ENCODE measurements around the gene USP38. TPM values are rescaled to one million over a fixed set of nuclear protein-coding genes. Genes with fewer than 3 reads are reported as not detected.

USP38 gene
- total RNA-seq, 2 donors from 2014 or later = 11.7 to 14.2 TPM

GRCh38 chr4:143189528-143189927 lies 4.8 kb downstream of the USP38 start:
- no peaks in the 10 kb centered on the region for H3K9me3 ChIP-seq
- H3K4me1 ChIP-seq = peaks cover 36% of the 10 kb centered on the region
- no peak overlapping the region for H3K27ac ChIP-seq
- 51 to 67% methylated on average over 4 of the region's 4 CpGs for WGBS, 2 donors
- ATAC-seq = no peak
- TF ChIP-seq CTCF (IDR thresholded peaks at IDR 0.05) = no peak
- TF ChIP-seq POLR2A (IDR thresholded peaks at IDR 0.05) = no peak
- H3K27me3 ChIP-seq = no peaks in the 10 kb centered on the region
- DNase-seq = no peak
- no peak overlapping the region for H3K4me3 ChIP-seq
- H3K36me3 ChIP-seq (replicated peaks in 1 of 2; ENCODE audit: insufficient read depth in 1 of 2, low read depth in 2 of 2) = peaks cover 0 to 3% of the 10 kb centered on the region in 2 donors
- intact Hi-C loops (cut with DNase I) = no loop called here

- ATAC-seq = no peak
- H3K36me3 ChIP-seq (replicated peaks in 1 of 2; ENCODE audit: insufficient read depth in 1 of 2, low read depth in 2 of 2) = peaks cover 0 to 28% of the 10 kb centered on the region in 2 donors
Observed at GRCh38 chr4:143195581-143195980, 10.9 kb downstream of the USP38 start.

GRCh38 chr4:143196323-143196722 lies 11.6 kb downstream of the USP38 start:
- WGBS, 2 donors = 87 to 95% methylated on average over 2 of the region's 2 CpGs
- DNase-seq (no peak), ATAC-seq (no peak)
- H3K27ac ChIP-seq = no peak overlapping the region
- peaks cover 16% of the 10 kb centered on the region for H3K4me1 ChIP-seq
- TF ChIP-seq POLR2A (IDR thresholded peaks at IDR 0.05) (no peak), CTCF (IDR thresholded peaks at IDR 0.05) (no peak)
- no peaks in the 10 kb centered on the region for H3K9me3 ChIP-seq
- intact Hi-C loops (cut with DNase I) = no loop called here
- no peaks in the 10 kb centered on the region for H3K27me3 ChIP-seq
- peaks cover 0 to 28% of the 10 kb centered on the region in 2 donors for H3K36me3 ChIP-seq (replicated peaks in 1 of 2; ENCODE audit: insufficient read depth in 1 of 2, low read depth in 2 of 2)
- H3K4me3 ChIP-seq = no peak overlapping the region

More at GRCh38 chr4:143195581-143195980, 10.9 kb downstream of the USP38 start:
- no peaks in the 10 kb centered on the region for H3K27me3 ChIP-seq
- no peak overlapping the region for H3K27ac ChIP-seq
- TF ChIP-seq POLR2A (IDR thresholded peaks at IDR 0.05) (no peak), CTCF (IDR thresholded peaks at IDR 0.05) (no peak)
- intact Hi-C loops (cut with DNase I) = no loop called here
- H3K4me3 ChIP-seq = no peak overlapping the region
- DNase-seq = no peak
- H3K9me3 ChIP-seq = no peaks in the 10 kb centered on the region
- H3K4me1 ChIP-seq = peaks cover 16% of the 10 kb centered on the region

- Histone ChIP-seq H3K36me3 (replicated peaks in 1 of 2; ENCODE audit: insufficient read depth in 1 of 2, low read depth in 2 of 2) (peaks cover 0 to 31% of the 10 kb centered on the region in 2 donors), H3K27me3 (no peaks in the 10 kb centered on the region), H3K4me1 (peaks cover 15% of the 10 kb centered on the region), H3K9me3 (no peaks in the 10 kb centered on the region), H3K27ac (no peak overlapping the region), H3K4me3 (no peak overlapping the region)
- 89 to 91% methylated on average over 2 of the region's 2 CpGs for WGBS, 2 donors
- ATAC-seq (no peak), DNase-seq (no peak)
- no peak for TF ChIP-seq POLR2A (IDR thresholded peaks at IDR 0.05)
- no peak for TF ChIP-seq CTCF (IDR thresholded peaks at IDR 0.05)
- intact Hi-C loops (cut with DNase I) = no loop called here
Observed at GRCh38 chr4:143199503-143199902, 14.8 kb downstream of the USP38 start.

- no peak for DNase-seq
- Histone ChIP-seq H3K4me1 (no peaks in the 10 kb centered on the region), H3K27ac (no peak overlapping the region), H3K4me3 (no peak overlapping the region), H3K36me3 (replicated peaks in 1 of 2; ENCODE audit: insufficient read depth in 1 of 2, low read depth in 2 of 2) (peaks cover 0 to 27% of the 10 kb centered on the region in 2 donors), H3K27me3 (no peaks in the 10 kb centered on the region), H3K9me3 (no peaks in the 10 kb centered on the region)
- no peak for ATAC-seq
- intact Hi-C loops (cut with DNase I) = no loop called here
- WGBS, 2 donors = 95 to 100% methylated on average over 1 of the region's 1 CpG
- TF ChIP-seq POLR2A (IDR thresholded peaks at IDR 0.05) (no peak), CTCF (IDR thresholded peaks at IDR 0.05) (peak in 4 of 7 experiments; percentile 12 to 38 (median 26))
Observed at GRCh38 chr4:143202824-143203223, 18.1 kb downstream of the USP38 start.
